Ovary (tissue), 3 donors: ENCODE measurements around the gene UTP15.

Experiments
- CTCF ChIP-seq, 3 donors: fragments of 450-650 bp in 2 of 3; fragments of 200-600 bp in 1 of 3; IDR thresholded peaks; one replicate each; pipeline versions ENCODE4 v1.5.1 to v1.8.0; 2016 to 2022; ENCODE audit warnings: antibody characterized with exemption in 3 of 3, mild to moderate bottlenecking in 1 of 3
- POLR2A ChIP-seq: fragments of 450-650 bp; IDR thresholded peaks from one replicate; pipeline ENCODE4 v1.6.1; 2017; ENCODE audit warnings: antibody characterized with exemption, mild to moderate bottlenecking, moderate library complexity
- donor health status: DM: no; HTN: no; CAD: no.

- TF ChIP-seq POLR2A, result no peak
- no peak for TF ChIP-seq CTCF (IDR thresholded peaks at IDR 0.05)
Observed at GRCh38 chr5:73545403-73545779, 20.2 kb upstream of the UTP15 start.
